ENCODE measurements around the gene PDE6A.

GRCh38 chr5:149839761-149840160, 104.8 kb downstream of the PDE6A start:
- TF ChIP-seq EZH2 (IDR thresholded peaks at IDR 0.05; ENCODE audit: low read depth), result no peak
- TF ChIP-seq CTCF (conservative IDR thresholded peaks at IDR 0.05), result no peak
